ENCODE results near the gene LENG8. TPM values are rescaled to one million over a fixed set of nuclear protein-coding genes. Genes with fewer than 3 reads are reported as not detected.
A peak's percentile ranks its signal among the peaks of the same experiment; 100 is the strongest.

Gene LENG8
- total RNA-seq, 1 experiment from 2014 or later = 148 TPM

GRCh38 chr19:54414156-54414555 lies 34.8 kb upstream of the LENG8 start:
- H3K18ac ChIP-seq (ENCODE audit: insufficient read length, low read depth, low read length) = no peak overlapping the region
- H2AFZ ChIP-seq (ENCODE audit: low read length) = no peak overlapping the region
- no peaks in the 10 kb centered on the region for H4K20me1 ChIP-seq (ENCODE audit: control insufficient read depth, insufficient read depth, insufficient read length)
- no peak overlapping the region for H2BK120ac ChIP-seq (ENCODE audit: low read depth, low read length, poor library complexity, severe bottlenecking)
- H4K5ac ChIP-seq (ENCODE audit: insufficient read length, low read depth, low read length) = no peak overlapping the region
- TF ChIP-seq, protein P1, sequence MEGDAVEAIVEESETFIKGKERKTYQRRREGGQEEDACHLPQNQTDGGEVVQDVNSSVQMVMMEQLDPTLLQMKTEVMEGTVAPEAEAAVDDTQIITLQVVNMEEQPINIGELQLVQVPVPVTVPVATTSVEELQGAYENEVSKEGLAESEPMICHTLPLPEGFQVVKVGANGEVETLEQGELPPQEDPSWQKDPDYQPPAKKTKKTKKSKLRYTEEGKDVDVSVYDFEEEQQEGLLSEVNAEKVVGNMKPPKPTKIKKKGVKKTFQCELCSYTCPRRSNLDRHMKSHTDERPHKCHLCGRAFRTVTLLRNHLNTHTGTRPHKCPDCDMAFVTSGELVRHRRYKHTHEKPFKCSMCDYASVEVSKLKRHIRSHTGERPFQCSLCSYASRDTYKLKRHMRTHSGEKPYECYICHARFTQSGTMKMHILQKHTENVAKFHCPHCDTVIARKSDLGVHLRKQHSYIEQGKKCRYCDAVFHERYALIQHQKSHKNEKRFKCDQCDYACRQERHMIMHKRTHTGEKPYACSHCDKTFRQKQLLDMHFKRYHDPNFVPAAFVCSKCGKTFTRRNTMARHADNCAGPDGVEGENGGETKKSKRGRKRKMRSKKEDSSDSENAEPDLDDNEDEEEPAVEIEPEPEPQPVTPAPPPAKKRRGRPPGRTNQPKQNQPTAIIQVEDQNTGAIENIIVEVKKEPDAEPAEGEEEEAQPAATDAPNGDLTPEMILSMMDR (conservative IDR thresholded peaks at IDR 0.05) = no peak
- H4K91ac ChIP-seq (ENCODE audit: insufficient read length, low read depth, low read length) = no peak overlapping the region
- H3K23me2 ChIP-seq (ENCODE audit: insufficient read length, low read depth, low read length, poor library complexity, severe bottlenecking) = peaks cover 12% of the 10 kb centered on the region
- no peak overlapping the region for H3T11ph ChIP-seq (ENCODE audit: low read length)
- H3K9ac ChIP-seq (ENCODE audit: extremely low read depth, insufficient read length, low read length) = no peak overlapping the region
- Mint-ChIP-seq H3K9me3 (peaks cover 16 to 35% of the 10 kb centered on the region in 2 experiments), H3K27me3 (ENCODE audit: low read depth) (peaks cover 73% of the 10 kb centered on the region), H3K4me1 (peaks cover 25 to 27% of the 10 kb centered on the region in 2 experiments), H3K36me3 (ENCODE audit: insufficient read depth in 1 of 3, low read depth in 3 of 3) (peaks cover 12 to 20% (median 14%) of the 10 kb centered on the region in 3 experiments), H3K4me3 (peak overlapping the region in 1 of 2 experiments; percentile 15; a peak in 1 of 5 replicates), H3K27ac (peak overlapping the region in 1 of 3 experiments; percentile 1; a peak in 1 of 7 replicates)
- H3K27me3 ChIP-seq (ENCODE audit: insufficient read depth, low read length) = peaks cover 12% of the 10 kb centered on the region; the same call in 1 of the 2 replicates
- no peak overlapping the region for H4K8ac ChIP-seq (replicated peaks; ENCODE audit: insufficient read length, low read depth, low read length)
- H2BK15ac ChIP-seq (ENCODE audit: low read depth, low read length) = no peak overlapping the region
- H3K4me1 ChIP-seq (ENCODE audit: insufficient read depth, low read length) = no peaks in the 10 kb centered on the region; the same call in 1 of the 2 replicates
- no peaks in the 10 kb centered on the region for H3K79me1 ChIP-seq (ENCODE audit: insufficient read depth, low read depth, low read length, poor library complexity, severe bottlenecking)
- no peak overlapping the region for H3K4me2 ChIP-seq (ENCODE audit: insufficient read depth, insufficient read length, low read length)
- no peaks in the 10 kb centered on the region for H3K79me2 ChIP-seq (ENCODE audit: insufficient read depth, low read length)
- no peak overlapping the region for H3K4ac ChIP-seq (ENCODE audit: low read depth, low read length)
- no peaks in the 10 kb centered on the region for H3K9me3 ChIP-seq (ENCODE audit: control insufficient read depth, low read depth, low read length)
- H2BK5ac ChIP-seq (ENCODE audit: insufficient read length, low read length) = no peak overlapping the region
- no peak overlapping the region for H3K23ac ChIP-seq (ENCODE audit: insufficient read length, low read depth, low read length)
- no peak overlapping the region for H2AK5ac ChIP-seq (ENCODE audit: insufficient read length, low read length)
- H2BK20ac ChIP-seq (ENCODE audit: low read depth, low read length, poor library complexity, severe bottlenecking) = no peak overlapping the region
- WGBS (ENCODE audit: extremely low coverage, insufficient read length, low lambda C conversion rate) = 100% methylated on average over 2 of the region's 4 CpGs
- no peak overlapping the region for H3K14ac ChIP-seq (ENCODE audit: insufficient read depth, low read length)
- DNase-seq = no peak
- H3K56ac ChIP-seq (ENCODE audit: insufficient read length, low read depth, low read length) = no peak overlapping the region
- H3K27ac ChIP-seq (ENCODE audit: insufficient read length, low read depth, low read length) = no peak overlapping the region
- H2BK12ac ChIP-seq (ENCODE audit: insufficient read length, low read depth, low read length) = no peak overlapping the region

Measured in H9 (cell line).